Activated naive CD4-positive, alpha-beta T cell treated with anti-CD3 and anti-CD28 coated beads for 36 hours (primary cell): Measurements from ENCODE around the gene BSCL2. TPM values are rescaled to one million over a fixed set of nuclear protein-coding genes. Genes with fewer than 3 reads are reported as not detected.
A peak's percentile ranks its signal among the peaks of the same experiment; 100 is the strongest.
"Not testable (repeated sequence)": the region's sequence is repeated elsewhere in the genome, so short reads cannot be mapped to it uniquely, and the experiment has no call there.

Experiments used
- CTCF ChIA-PET: fragments of 350-600 bp; sonication (Branson Sonifier 250); formaldehyde crosslinking; loops from one replicate; lab custom pipeline; 2021; ENCODE audit warnings: antibody characterized with exemption; lab: Charles Lee
- DNase-seq: peaks from one replicate; pipeline ENCODE4 v3.0.0-alpha.2; 2020
- H3K27ac Mint-ChIP-seq: one replicate; pipeline ENCODE4 v1.8.0; 2021; ENCODE audit warnings: mild to moderate bottlenecking, mixed read lengths
- H3K27me3 Mint-ChIP-seq: one replicate; pipeline ENCODE4 v1.8.0; 2021; ENCODE audit warnings: low read depth, mixed read lengths
- H3K36me3 Mint-ChIP-seq: one replicate; pipeline ENCODE4 v1.8.0; 2021; ENCODE audit warnings: low read depth, mixed read lengths
- H3K4me1 Mint-ChIP-seq: one replicate; pipeline ENCODE4 v1.8.0; 2021; ENCODE audit warnings: low read depth, mixed read lengths
- H3K4me3 Mint-ChIP-seq: one replicate; pipeline ENCODE4 v1.8.0; 2021; ENCODE audit warnings: mild to moderate bottlenecking, moderate library complexity, mixed read lengths
- H3K9me3 Mint-ChIP-seq: one replicate; pipeline ENCODE4 v1.8.0; 2021; ENCODE audit warnings: mixed read lengths
- intact Hi-C: fragments of 100-400 bp; cut with micrococcal nuclease; formaldehyde crosslinking; loops from one replicate; pipeline ENCODE4 v1.15.1; 2023
- total RNA-seq, 2 experiments: library from RNA; stranded (reverse); gene quantifications; one replicate each; pipeline ENCODE4 v1.2.3, GENCODE V29; 2021

Gene BSCL2
- total RNA-seq, 2 experiments from 2014 or later: 13.8 to 17.3 TPM

- CTCF ChIA-PET: interaction anchor here (0.6 to 1.7 kb wide), 6 partner anchors 13 to 223 kb away, joined by 3 to 5 read pairs (median 4); partner anchors contain the start of genes HNRNPUL2 and MTA2
- Mint-ChIP-seq H3K9me3 (no peaks in the 10 kb centered on the region), H3K4me3 (peak overlapping the region; percentile 98), H3K27me3 (no peaks in the 10 kb centered on the region), H3K36me3 (peaks cover 48% of the 10 kb centered on the region), H3K4me1 (peaks cover 53% of the 10 kb centered on the region), H3K27ac (peak overlapping the region; percentile 88)
- no peak for DNase-seq
- intact Hi-C loops: no loop called here
Measured at GRCh38 chr11:62667460-62667859, 39.8 kb downstream of the BSCL2 start.

- CTCF ChIA-PET: interaction anchor here (0.9 to 2.4 kb wide), 3 partner anchors 12 to 55 kb away, joined by 3 to 8 read pairs (median 4); no protein-coding TSS in a partner anchor
- Mint-ChIP-seq H3K9me3 (no peaks in the 10 kb centered on the region), H3K4me1 (peaks cover 49% of the 10 kb centered on the region), H3K27ac (peak overlapping the region; percentile 88), H3K4me3 (peak overlapping the region; percentile 98), H3K27me3 (no peaks in the 10 kb centered on the region), H3K36me3 (peaks cover 42% of the 10 kb centered on the region)
- intact Hi-C loops: no loop called here
- DNase-seq: no peak
Measured at GRCh38 chr11:62666259-62666926, 40.8 kb downstream of the BSCL2 start.

- DNase-seq: peak; percentile 59
- Mint-ChIP-seq H3K36me3 (peaks cover 35% of the 10 kb centered on the region), H3K27ac (peak overlapping the region; percentile 88), H3K27me3 (no peaks in the 10 kb centered on the region), H3K4me3 (peak overlapping the region; percentile 98), H3K4me1 (peaks cover 45% of the 10 kb centered on the region), H3K9me3 (no peaks in the 10 kb centered on the region)
- intact Hi-C loops: loop anchor here (1.0 to 2.0 kb wide), 7 partner anchors 12 to 176 kb away; partner anchors contain the start of genes EML3, GANAB, INTS5 and TUT1
- CTCF ChIA-PET: interaction anchor here (0.8 to 2.4 kb wide), 12 partner anchors 8 to 286 kb away, joined by 3 to 10 read pairs (median 6); partner anchors contain the start of gene TUT1
Measured at GRCh38 chr11:62665599-62666258, 41.5 kb downstream of the BSCL2 start.

DNA sequence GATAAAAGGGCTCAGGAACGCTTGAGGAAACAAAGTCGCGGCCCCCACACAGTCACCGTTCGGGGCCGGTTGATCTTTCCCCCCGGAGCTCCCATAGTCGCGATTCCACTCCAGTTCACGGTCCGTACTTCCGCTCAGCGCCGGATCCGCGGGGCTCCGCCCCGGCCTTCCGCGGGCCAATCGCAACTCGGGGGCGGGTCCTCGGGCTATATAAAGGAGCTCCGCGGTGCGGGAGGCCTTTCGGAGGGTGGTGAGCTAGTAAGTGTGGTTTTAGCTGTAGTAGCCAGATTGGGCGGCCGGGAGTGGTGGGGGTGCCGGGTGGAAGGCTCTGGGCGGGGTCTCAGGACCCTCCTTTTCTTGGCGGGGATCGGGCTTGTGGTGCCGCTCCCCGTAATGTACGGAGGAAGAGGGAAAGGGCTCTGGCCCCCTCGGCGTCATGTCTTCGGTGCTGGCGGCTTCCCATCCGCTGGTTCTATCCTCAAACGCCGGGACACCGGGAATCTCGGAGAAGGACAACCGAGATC is 42.1 kb downstream of the BSCL2 start, which contains the start of the genes C11orf98 and CSKMT:
Gene C11orf98 (minus strand): TSS at position 136 of the 524 bp plus-strand sequence. CDS start 41 bp downstream, at position 95.
Gene CSKMT (plus strand): TSS at position 238 of the 524 bp plus-strand sequence. CDS start 568 bp downstream, outside the sequence.
- CTCF ChIA-PET: interaction anchor here (0.6 to 2.4 kb wide), 15 partner anchors 8 to 1722 kb away, joined by 3 to 10 read pairs (median 4); partner anchors contain the start of gene TUT1
- no peaks in the 10 kb centered on the region for H3K27me3 Mint-ChIP-seq
- no peaks in the 10 kb centered on the region for H3K9me3 Mint-ChIP-seq
- peaks cover 33% of the 10 kb centered on the region for H3K36me3 Mint-ChIP-seq
- H3K27ac Mint-ChIP-seq: peak within 1 kb of the TSS; percentile 88
- H3K4me1 Mint-ChIP-seq: peaks cover 42% of the 10 kb centered on the region
- peak within 1 kb of the TSS; percentile 98 for H3K4me3 Mint-ChIP-seq
- peak; percentile 96 for DNase-seq
- intact Hi-C loops: loop anchor here (1.0 to 2.0 kb wide), 7 partner anchors 12 to 176 kb away; partner anchors contain the start of genes EML3, GANAB, INTS5 and TUT1

GRCh38 chr11:62664405-62665074 is 42.7 kb downstream of the BSCL2 start:
- H3K27me3 Mint-ChIP-seq: no peaks in the 10 kb centered on the region
- CTCF ChIA-PET: interaction anchor here (0.6 to 2.4 kb wide), 13 partner anchors 9 to 1721 kb away, joined by 3 to 10 read pairs (median 4); partner anchors contain the start of gene TUT1
- H3K27ac Mint-ChIP-seq: peak overlapping the region; percentile 88
- intact Hi-C loops: loop anchor here (1.0 to 2.0 kb wide), 7 partner anchors 11 to 177 kb away; partner anchors contain the start of genes EML3, GANAB, INTS5 and TUT1
- peak overlapping the region; percentile 98 for H3K4me3 Mint-ChIP-seq
- H3K36me3 Mint-ChIP-seq: peaks cover 32% of the 10 kb centered on the region
- no peaks in the 10 kb centered on the region for H3K9me3 Mint-ChIP-seq
- DNase-seq: peak; percentile 74
- peaks cover 36% of the 10 kb centered on the region for H3K4me1 Mint-ChIP-seq

- CTCF ChIA-PET: interaction anchor here (0.9 to 1.1 kb wide), 4 partner anchors 11 to 130 kb away, joined by 3 to 4 read pairs (median 3); partner anchors contain the start of genes GANAB and TUT1
- DNase-seq: no peak
- Mint-ChIP-seq H3K9me3 (no peaks in the 10 kb centered on the region), H3K27ac (no peak overlapping the region), H3K27me3 (no peaks in the 10 kb centered on the region), H3K36me3 (no peaks in the 10 kb centered on the region), H3K4me1 (peaks cover 15% of the 10 kb centered on the region), H3K4me3 (no peak overlapping the region)
- intact Hi-C loops: no loop called here
Measured at GRCh38 chr11:62656796-62657429, 50.3 kb downstream of the BSCL2 start.

DNA sequence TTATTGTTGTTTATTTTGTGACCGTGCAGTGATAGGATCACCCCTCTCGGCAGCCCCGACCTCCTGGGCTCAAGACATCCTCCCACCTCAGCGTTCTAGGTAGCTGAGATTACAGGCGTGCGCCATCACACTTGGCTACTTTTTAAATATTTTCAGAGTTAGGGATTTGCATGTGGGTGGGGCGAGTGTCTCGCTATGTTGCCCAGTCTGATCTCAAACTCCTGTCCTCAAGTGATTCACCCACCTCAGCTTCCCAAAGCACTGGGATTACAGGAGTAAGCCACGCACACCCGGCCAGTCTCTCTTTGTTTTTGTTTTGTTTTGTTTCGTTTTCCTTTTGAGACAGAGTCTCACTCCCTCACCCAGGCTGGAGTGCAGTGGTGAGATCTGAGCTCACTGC is 52.9 kb downstream of the BSCL2 start:
- H3K4me1 Mint-ChIP-seq: peaks cover 24% of the 10 kb centered on the region
- H3K9me3 Mint-ChIP-seq: no peaks in the 10 kb centered on the region
- CTCF ChIA-PET: interaction anchor here (0.6 to 1.7 kb wide), 3 partner anchors 10 to 177 kb away, joined by 3 to 7 read pairs (median 3); partner anchors contain the start of genes C11orf98, CSKMT and STX5
- intact Hi-C loops: no loop called here
- DNase-seq: no peak
- peak overlapping the region; percentile 58 for H3K4me3 Mint-ChIP-seq
- H3K27ac Mint-ChIP-seq: peak overlapping the region; percentile 50
- H3K27me3 Mint-ChIP-seq: no peaks in the 10 kb centered on the region
- H3K36me3 Mint-ChIP-seq: peaks cover 10% of the 10 kb centered on the region

GRCh38 chr11:62652161-62653006 is 54.8 kb downstream of the BSCL2 start:
- H3K27ac Mint-ChIP-seq: peak overlapping the region; percentile 87
- no peaks in the 10 kb centered on the region for H3K27me3 Mint-ChIP-seq
- H3K9me3 Mint-ChIP-seq: no peaks in the 10 kb centered on the region
- H3K4me3 Mint-ChIP-seq: peak overlapping the region; percentile 90
- intact Hi-C loops: loop anchor here (1.0 to 2.0 kb wide), 7 partner anchors 13 to 74 kb away; partner anchors contain the start of genes C11orf98, CSKMT, HNRNPUL2 and TUT1
- peaks cover 10% of the 10 kb centered on the region for H3K36me3 Mint-ChIP-seq
- DNase-seq: peak; percentile 37
- CTCF ChIA-PET: interaction anchor here (0.6 to 1.0 kb wide), 3 partner anchors 51 to 189 kb away, joined by 3 read pairs; no protein-coding TSS in a partner anchor
- peaks cover 25% of the 10 kb centered on the region for H3K4me1 Mint-ChIP-seq

DNA sequence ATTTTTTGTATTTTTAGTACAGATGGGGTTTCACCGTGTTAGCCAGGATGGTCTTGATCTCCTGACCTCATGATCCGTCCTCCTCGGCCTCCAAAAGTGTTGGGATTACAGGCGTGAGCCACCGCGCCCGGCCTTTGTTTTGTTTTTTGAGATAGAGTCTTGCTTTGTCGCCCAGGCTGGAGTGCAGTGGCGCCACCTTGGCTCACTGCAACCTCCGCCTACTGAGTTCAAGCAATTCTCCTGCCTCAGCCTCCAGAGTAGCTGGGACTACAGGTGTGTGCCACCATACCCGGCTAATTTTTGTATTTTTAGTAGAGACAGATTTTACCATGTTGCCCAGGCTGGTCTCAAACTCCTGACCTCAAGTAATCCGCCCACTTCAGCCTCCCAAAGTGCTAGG is 56.9 kb downstream of the BSCL2 start:
- H3K27me3 Mint-ChIP-seq, DNase-seq, H3K9me3 Mint-ChIP-seq, intact Hi-C loops, H3K4me3 Mint-ChIP-seq, H3K27ac Mint-ChIP-seq: not testable (repeated sequence)
- CTCF ChIA-PET: interaction anchor here (1.3 kb wide), 1 partner anchor 17 kb away, joined by 3 read pairs; no protein-coding TSS in a partner anchor
- Mint-ChIP-seq H3K36me3 (peaks cover 14% of the 10 kb centered on the region), H3K4me1 (peaks cover 35% of the 10 kb centered on the region)

GRCh38 chr11:62649486-62649885 is 57.7 kb downstream of the BSCL2 start:
- no peaks in the 10 kb centered on the region for H3K27me3 Mint-ChIP-seq
- H3K27ac Mint-ChIP-seq: no peak overlapping the region

More at GRCh38 chr11:62649486-62649885, 57.7 kb downstream of the BSCL2 start:
- CTCF ChIA-PET: interaction anchor here (0.7 to 1.3 kb wide), 2 partner anchors 16 to 18 kb away, joined by 3 read pairs; partner anchors contain the start of genes C11orf98 and CSKMT
- H3K9me3 Mint-ChIP-seq: no peaks in the 10 kb centered on the region
- intact Hi-C loops: no loop called here
- peaks cover 40% of the 10 kb centered on the region for H3K4me1 Mint-ChIP-seq
- no peak for DNase-seq
- H3K36me3 Mint-ChIP-seq: peaks cover 17% of the 10 kb centered on the region
- H3K4me3 Mint-ChIP-seq: no peak overlapping the region
